Endothelial cell of umbilical vein (primary cell): ENCODE measurements around the gene IL24. TPM values are rescaled to one million over a fixed set of nuclear protein-coding genes. Genes with fewer than 3 reads are reported as not detected.

Experiments used
- BruUV-seq: library from RNA; stranded (reverse); fragments of 400-500 nt; replicated peaks from 2 replicates; lab custom pipeline; 2021; lab: Mats Ljungman, UMichigan
- CTCF ChIA-PET: fragments of 300-600, 350-600 bp; sonication (Branson Sonifier 250); formaldehyde crosslinking; loops from one replicate; lab custom pipeline; 2021; ENCODE audit warnings: antibody characterized with exemption, inconsistent platforms; lab: Charles Lee
- POLR2A ChIA-PET: fragments of 300-600, 350-600 bp; sonication (Branson Sonifier 250); formaldehyde crosslinking; loops from one replicate; lab custom pipeline; 2021; ENCODE audit warnings: antibody characterized with exemption, inconsistent platforms; lab: Charles Lee
- DNase-seq: peaks from one replicate; pipeline ENCODE4 v3.0.0-alpha.2; 2011; ENCODE audit warnings: low read depth, low spot score
- FAIRE-seq: peaks from 2 replicates; lab custom pipeline; 2011; peaks lifted over from hg19 to GRCh38; lab: Jason Lieb, UNC
- H2AFZ ChIP-seq: 2 replicates; pipeline ENCODE4 v1.6.0; 2012; ENCODE audit warnings: low read depth, low read length, control low read depth, inconsistent platforms
- H3K27ac ChIP-seq: 2 replicates; pipeline ENCODE4 v1.5.1; 2011; ENCODE audit warnings: low read depth, mild to moderate bottlenecking, control low read depth, low read length, moderate library complexity; ENCODE audit not compliant: insufficient read depth
- H3K27me3 ChIP-seq, 2 experiments: 2 replicates each; pipeline versions ENCODE4 v1.6.0 to v1.6.1; 2011; ENCODE audit warnings: low read length in 2 of 2, mixed read lengths in 1 of 2; ENCODE audit not compliant: control insufficient read depth in 2 of 2, insufficient read depth in 2 of 2
- H3K36me3 ChIP-seq, 2 experiments: 2 replicates in 1 of 2; 3 replicates in 1 of 2; pipeline ENCODE4 v1.5.1; 2011; ENCODE audit warnings: low read length in 2 of 2, mild to moderate bottlenecking in 1 of 2, moderate library complexity in 1 of 2; ENCODE audit not compliant: control insufficient read depth in 2 of 2, insufficient read depth in 2 of 2; ENCODE audit errors: extremely low read depth in 1 of 2
- H3K4me1 ChIP-seq: 3 replicates; pipeline ENCODE4 v1.5.1; 2011; ENCODE audit warnings: mild to moderate bottlenecking, low read length; ENCODE audit not compliant: control insufficient read depth, insufficient read depth; ENCODE audit errors: extremely low read depth
- H3K4me2 ChIP-seq: 2 replicates; pipeline ENCODE4 v1.6.1; 2011; ENCODE audit warnings: low read length, control low read depth, mixed read lengths; ENCODE audit not compliant: insufficient read depth
- H3K4me3 ChIP-seq, 3 experiments: fragments of 200-600 bp in 1 of 3; sonication (generic), shearing (Covaris generic) in 1 of 3; replicated peaks in 1 of 3; 2 replicates each; pipeline ENCODE4 v1.5.1; 2011 to 2016; ENCODE audit warnings: control low read depth in 3 of 3, low read length in 3 of 3, mild to moderate bottlenecking in 2 of 3, inconsistent platforms in 1 of 3, low read depth in 1 of 3, moderate library complexity in 1 of 3; ENCODE audit not compliant: insufficient read depth in 1 of 3
- H3K79me2 ChIP-seq: 2 replicates; pipeline ENCODE4 v1.6.0; 2012; ENCODE audit warnings: low read length, inconsistent platforms; ENCODE audit not compliant: control insufficient read depth, insufficient read depth
- H3K9ac ChIP-seq: replicated peaks from 2 replicates; pipeline ENCODE3; 2011; ENCODE audit warnings: low read length, control low read depth; ENCODE audit not compliant: insufficient read depth; ENCODE audit errors: extremely low read depth
- H3K9me1 ChIP-seq: replicated peaks from 3 replicates; pipeline ENCODE4 v1.6.0; 2011; ENCODE audit warnings: mild to moderate bottlenecking, low read length; ENCODE audit not compliant: control insufficient read depth, insufficient read depth; ENCODE audit errors: extremely low read depth
- H3K9me3 ChIP-seq: replicated peaks from 2 replicates; pipeline ENCODE4 v1.5.1; 2012; ENCODE audit warnings: low read length, inconsistent platforms; ENCODE audit not compliant: control insufficient read depth, insufficient read depth
- H4K20me1 ChIP-seq: replicated peaks from 2 replicates; pipeline ENCODE3; 2011; ENCODE audit warnings: mild to moderate bottlenecking, low read length; ENCODE audit not compliant: control insufficient read depth, insufficient read depth; ENCODE audit errors: extremely low read depth
- EZH2 ChIP-seq: IDR thresholded peaks from 2 replicates; pipeline ENCODE4 v1.6.1; 2012; ENCODE audit warnings: borderline replicate concordance, low read depth, mild to moderate bottlenecking, moderate library complexity, low read length, inconsistent platforms; ENCODE audit not compliant: severe bottlenecking
- FOS ChIP-seq: IDR thresholded peaks from 2 replicates; pipeline ENCODE4 v1.6.1; 2011; ENCODE audit warnings: mild to moderate bottlenecking, low read length, moderate library complexity, borderline replicate concordance; ENCODE audit not compliant: insufficient read depth
- GATA2 ChIP-seq: IDR thresholded peaks from 2 replicates; pipeline ENCODE4 v1.7.0; 2011; ENCODE audit warnings: low read depth, mild to moderate bottlenecking, moderate library complexity, mixed read lengths, low read length; ENCODE audit not compliant: insufficient read length, insufficient read depth
- JUN ChIP-seq: IDR thresholded peaks from 2 replicates; pipeline ENCODE4 v1.6.1; 2011; ENCODE audit warnings: borderline replicate concordance, low read depth; ENCODE audit not compliant: insufficient read length, insufficient read depth
- MYC ChIP-seq: IDR thresholded peaks from one replicate; pipeline ENCODE4 v1.6.1; 2011; ENCODE audit warnings: mild to moderate bottlenecking, low read depth, low read length
- POLR2A ChIP-seq: IDR thresholded peaks from 2 replicates; pipeline ENCODE4 v1.6.1; 2012; ENCODE audit warnings: low read depth, mild to moderate bottlenecking, control low read depth, low read length
- POLR2AphosphoS5 ChIP-seq: IDR thresholded peaks from 2 replicates; pipeline ENCODE4 v1.6.1; 2012; ENCODE audit warnings: low read depth, mild to moderate bottlenecking, control low read depth, low read length, moderate library complexity; ENCODE audit not compliant: insufficient read depth
- dilution Hi-C: fragments of 300-500 bp; cut with MboI; formaldehyde crosslinking; loops from one replicate; pipeline ENCODE4 v1.15.0; 2019; ENCODE audit warnings: low sequenced_read_pairs; ENCODE audit not compliant: extremely low pct_ligation_motif_present
- intact Hi-C: fragments of 100-400 bp; cut with micrococcal nuclease; formaldehyde crosslinking; loops from one replicate; pipeline ENCODE4 v1.10.0; 2022
- polyA plus RNA-seq, 4 experiments: library from polyadenylated mRNA; depleted of rRNA in 3 of 4; stranded (reverse) in 3 of 4; unstranded in 1 of 4; fragments of >200 nt; gene quantifications; 2 replicates each; pipeline versions ENCODE4 v1.2.1 to v1.2.3, GENCODE V29; 2011 to 2012; ENCODE audit warnings: missing spikeins in 1 of 4
- total RNA-seq: library from RNA; stranded (reverse); gene quantifications from 2 replicates; pipeline ENCODE4 v1.2.3, GENCODE V29; 2021
- TF ChIP-seq, protein P1 (sequence below), 2 donors: IDR thresholded peaks; 1 replicate in 1 of 2; 2 replicates in 1 of 2; pipeline ENCODE4 v1.5.1; 2011; ENCODE audit warnings: low read length in 2 of 2, mild to moderate bottlenecking in 2 of 2, moderate library complexity in 2 of 2, control low read depth in 1 of 2, inconsistent platforms in 1 of 2, low read depth in 1 of 2; ENCODE audit not compliant: insufficient read depth in 1 of 2; ENCODE audit errors: extremely low read depth in 1 of 2
- TF ChIP-seq, protein P2 (sequence below): IDR thresholded peaks from 2 replicates; pipeline ENCODE4 v1.6.1; 2011; ENCODE audit not compliant: insufficient read depth, insufficient read length

IL24 gene
- total and polyA plus RNA-seq, 2 donors (not counting 3 experiments of a cell fraction or from before 2014, with no cell fraction given) = not detected

DNA sequence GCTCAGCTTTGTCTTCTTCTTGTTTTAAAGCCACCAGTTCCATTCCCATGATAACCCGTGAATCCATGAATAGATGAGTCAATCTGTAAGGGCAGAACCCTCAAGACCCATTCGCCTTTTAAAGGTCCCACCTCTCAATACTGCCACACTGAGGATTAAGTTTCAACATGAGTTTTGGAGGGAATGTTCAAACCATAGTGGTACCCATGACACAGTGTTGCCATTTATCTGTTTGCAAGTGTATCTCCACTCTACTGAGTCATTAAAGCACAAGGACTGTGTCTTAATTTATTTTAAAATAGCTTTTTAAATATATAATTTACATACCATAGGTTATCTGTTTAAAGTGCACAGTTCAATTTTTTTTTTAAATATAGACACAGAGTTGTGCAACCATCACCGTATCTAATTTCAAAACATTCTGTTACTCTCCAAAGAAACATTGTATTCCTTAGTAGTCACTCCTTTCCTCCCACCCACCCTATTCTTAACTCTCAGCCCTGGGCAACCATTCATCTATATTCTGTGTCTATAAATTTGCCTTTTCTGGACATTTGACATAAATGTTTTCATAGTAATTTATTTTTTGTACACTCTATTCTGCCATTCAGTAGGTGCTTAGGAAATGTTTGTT is 4.8 kb upstream of the IL24 start:
- Histone ChIP-seq H4K20me1 (no peaks in the 10 kb centered on the region), H3K27ac (no peak overlapping the region), H3K4me3 (no peak overlapping the region), H3K4me1 (no peaks in the 10 kb centered on the region), H3K9me3 (no peaks in the 10 kb centered on the region), H2AFZ (no peak overlapping the region), H3K27me3 (peaks cover 3 to 5% of the 10 kb centered on the region in 2 experiments), H3K79me2 (no peaks in the 10 kb centered on the region), H3K36me3 (no peaks in the 10 kb centered on the region), H3K9ac (no peak overlapping the region), H3K9me1 (no peaks in the 10 kb centered on the region), H3K4me2 (no peak overlapping the region)
- ChIA-PET POLR2A (no interaction called here), CTCF (interaction anchor here (0.8 kb wide), 1 partner anchor 20 kb away, joined by 3 read pairs; no protein-coding TSS in a partner anchor)
- no peak for TF ChIP-seq JUN
- TF ChIP-seq MYC = no peak
- no peak for TF ChIP-seq POLR2A
- TF ChIP-seq, protein P1, sequence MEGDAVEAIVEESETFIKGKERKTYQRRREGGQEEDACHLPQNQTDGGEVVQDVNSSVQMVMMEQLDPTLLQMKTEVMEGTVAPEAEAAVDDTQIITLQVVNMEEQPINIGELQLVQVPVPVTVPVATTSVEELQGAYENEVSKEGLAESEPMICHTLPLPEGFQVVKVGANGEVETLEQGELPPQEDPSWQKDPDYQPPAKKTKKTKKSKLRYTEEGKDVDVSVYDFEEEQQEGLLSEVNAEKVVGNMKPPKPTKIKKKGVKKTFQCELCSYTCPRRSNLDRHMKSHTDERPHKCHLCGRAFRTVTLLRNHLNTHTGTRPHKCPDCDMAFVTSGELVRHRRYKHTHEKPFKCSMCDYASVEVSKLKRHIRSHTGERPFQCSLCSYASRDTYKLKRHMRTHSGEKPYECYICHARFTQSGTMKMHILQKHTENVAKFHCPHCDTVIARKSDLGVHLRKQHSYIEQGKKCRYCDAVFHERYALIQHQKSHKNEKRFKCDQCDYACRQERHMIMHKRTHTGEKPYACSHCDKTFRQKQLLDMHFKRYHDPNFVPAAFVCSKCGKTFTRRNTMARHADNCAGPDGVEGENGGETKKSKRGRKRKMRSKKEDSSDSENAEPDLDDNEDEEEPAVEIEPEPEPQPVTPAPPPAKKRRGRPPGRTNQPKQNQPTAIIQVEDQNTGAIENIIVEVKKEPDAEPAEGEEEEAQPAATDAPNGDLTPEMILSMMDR (IDR thresholded peaks at IDR 0.05; ENCODE audit: extremely low read depth in 1 of 2, insufficient read depth in 1 of 2, low read depth in 1 of 2, low read length in 2 of 2) = no peak
- TF ChIP-seq FOS = no peak
- TF ChIP-seq, protein P2, sequence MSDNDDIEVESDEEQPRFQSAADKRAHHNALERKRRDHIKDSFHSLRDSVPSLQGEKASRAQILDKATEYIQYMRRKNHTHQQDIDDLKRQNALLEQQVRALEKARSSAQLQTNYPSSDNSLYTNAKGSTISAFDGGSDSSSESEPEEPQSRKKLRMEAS = no peak
- no peak for TF ChIP-seq GATA2
- no peak for TF ChIP-seq POLR2AphosphoS5
- no peak for TF ChIP-seq EZH2
- intact Hi-C loops (no loop called here), dilution Hi-C loops (no loop called here)
- DNase-seq (no peak), FAIRE-seq (no peak)
- BruUV-seq = no TSS peak
